Heart right ventricle (tissue), 16 donors: ENCODE results near the gene TUSC1. TPM values are rescaled to one million over a fixed set of nuclear protein-coding genes. Genes with fewer than 3 reads are reported as not detected.

ENCODE experiments used
- ATAC-seq, 8 donors: fragments of 200-7000 bp; cut with Tn5 transposase; one replicate each; pipeline ENCODE4 v1.9.1; 2020; ENCODE audit warnings: mild to moderate bottlenecking in 8 of 8, moderate library complexity in 8 of 8, moderate number of reproducible peaks in 1 of 8
- DNase-seq, 2 donors: peaks; one replicate each; pipeline ENCODE4 v3.0.0-alpha.2; 2020
- H3K27ac ChIP-seq, 10 donors: fragments of 200-600 bp; sonication (generic) in 2 of 10; one replicate each; pipeline versions ENCODE4 v1.5.0 to v1.8.0; 2020 to 2022; ENCODE audit warnings: mild to moderate bottlenecking in 3 of 10
- H3K27me3 ChIP-seq, 7 donors: fragments of 200-600 bp; one replicate each; pipeline ENCODE4 v1.8.0; 2021 to 2022; ENCODE audit warnings: mild to moderate bottlenecking in 2 of 7
- H3K36me3 ChIP-seq, 9 donors: fragments of 200-600 bp; sonication (generic) in 1 of 9; one replicate each; pipeline versions ENCODE4 v1.5.0 to v1.8.0; 2020 to 2022; ENCODE audit warnings: mild to moderate bottlenecking in 2 of 9
- H3K4me1 ChIP-seq, 9 donors: fragments of 200-600 bp; sonication (generic) in 1 of 9; one replicate each; pipeline versions ENCODE4 v1.5.0 to v1.8.0; 2020 to 2022; ENCODE audit warnings: mild to moderate bottlenecking in 4 of 9
- H3K4me3 ChIP-seq, 10 donors: fragments of 200-600 bp; sonication (generic) in 2 of 10; one replicate each; pipeline versions ENCODE4 v1.5.0 to v1.8.0; 2020 to 2022; ENCODE audit warnings: mild to moderate bottlenecking in 7 of 10, moderate library complexity in 2 of 10
- H3K9me3 ChIP-seq, 11 donors: fragments of 200-600 bp in 10 of 11; sonication (generic) in 2 of 11; one replicate each; pipeline versions ENCODE4 v1.5.0 to v1.8.0; 2013 to 2022; ENCODE audit warnings: mild to moderate bottlenecking in 2 of 11, control low read depth in 1 of 11, moderate library complexity in 1 of 11
- WGBS, 2 donors: extraction: QIAGEN DNeasy Blood & Tissue Kit; methylation state at CpG; one replicate each; pipeline ENCODE4 v1.1.7; 2013; ENCODE audit warnings: inconsistent platforms in 1 of 2; 5-methylcytosine and 5-hydroxymethylcytosine counted together
- intact Hi-C, 10 donors: fragments of 100-400 bp; cut with DNase I; formaldehyde crosslinking; loops; one replicate each; pipeline versions ENCODE4 v1.11.1 to v1.14.2; 2022
- polyA plus RNA-seq, 2 donors: library from polyadenylated mRNA; stranded (reverse); fragments of 200-250 nt; gene quantifications; one replicate each; pipeline ENCODE4 v1.2.3, GENCODE V29; 2013
- total RNA-seq, 10 donors: library from RNA; stranded (reverse); fragmentation: NEBNext Ultra II Directional in 3 of 10; extraction: Animal tissue kit (Norgen Biotek cat#: 25700) in 3 of 10; gene quantifications; one replicate each; pipeline versions ENCODE4 v1.2.1 to v1.2.4, GENCODE V29; 2021 to 2023
- TF ChIP-seq, protein P1 (sequence below), 9 donors: fragments of 200-600 bp; sonication (generic) in 2 of 9; IDR thresholded peaks; one replicate each; pipeline versions ENCODE4 v1.5.0 to v1.8.0; 2021 to 2022; ENCODE audit warnings: antibody characterized with exemption in 9 of 9, mild to moderate bottlenecking in 5 of 9, moderate library complexity in 1 of 9
- donor health status: Arrhythmogenic right ventricular cardiomyopathy.
- donor health status: ischemic (EF 13 %, LVEDD 7.1; RV severe dilation, severe dysfunction).
- donor health status: healthy with polysubstance abuse.
- donor health status: DM: no; HTN: yes; CAD: no.
- donor health status: DM: no; HTN: no; CAD: no.
- donor health status: ischemic (EF 25% LVEDD 6.9; RV normal size, moderate dysfunction).
- donor health status: ischemic (EF 25% LVEDD 5.7; RV mildly dilated, moderate dysfunction).
- donor health status: healthy.
- donor health status: DM: yes; HTN: yes; CAD: no.
- donor health status: Ischemic cardiomyopathy.
- donor health status: ischemic (EF 35%, LVEDD 5.7; RV mildly dilated, moderate dysfunction).
- donor health status: nonischemic (EF 11% LVEDD 7.7; RV severe dilation, severe dysfunction).
- donor health status: DM: yes; HTN: yes; CAD: no.
- donor health status: PGD.
- donor health status: ischemic (EF 29% LVEDD 5.4; RV normal size, mild dysfunction).
- donor health status: nonischemic (EF 23%, LVEDD 6.1; RV moderate dilation, normal function).

TUSC1 gene
- total and polyA plus RNA-seq, 12 donors: 4.3 to 14.3 (median 7.8) TPM

DNA sequence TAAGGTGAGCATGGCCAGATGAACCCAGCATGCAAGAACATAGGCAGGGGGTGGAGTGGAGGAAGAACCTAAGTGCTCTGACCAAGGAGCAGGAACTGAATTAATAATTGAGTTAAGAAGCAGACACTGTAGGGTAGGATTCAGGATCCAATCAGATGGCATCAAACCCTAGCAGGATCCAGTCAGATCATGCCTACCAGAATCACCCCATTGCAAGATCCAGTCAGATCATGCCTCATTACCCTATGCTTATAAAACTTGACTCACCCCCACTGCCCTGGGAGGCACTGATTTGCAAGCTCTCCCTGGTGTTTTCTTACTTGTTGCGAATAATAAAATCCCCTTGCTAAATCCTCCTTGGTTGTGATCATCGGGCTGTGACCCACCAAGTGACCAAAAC lies 19.7 kb downstream of the TUSC1 start:
- TF ChIP-seq, protein P1, sequence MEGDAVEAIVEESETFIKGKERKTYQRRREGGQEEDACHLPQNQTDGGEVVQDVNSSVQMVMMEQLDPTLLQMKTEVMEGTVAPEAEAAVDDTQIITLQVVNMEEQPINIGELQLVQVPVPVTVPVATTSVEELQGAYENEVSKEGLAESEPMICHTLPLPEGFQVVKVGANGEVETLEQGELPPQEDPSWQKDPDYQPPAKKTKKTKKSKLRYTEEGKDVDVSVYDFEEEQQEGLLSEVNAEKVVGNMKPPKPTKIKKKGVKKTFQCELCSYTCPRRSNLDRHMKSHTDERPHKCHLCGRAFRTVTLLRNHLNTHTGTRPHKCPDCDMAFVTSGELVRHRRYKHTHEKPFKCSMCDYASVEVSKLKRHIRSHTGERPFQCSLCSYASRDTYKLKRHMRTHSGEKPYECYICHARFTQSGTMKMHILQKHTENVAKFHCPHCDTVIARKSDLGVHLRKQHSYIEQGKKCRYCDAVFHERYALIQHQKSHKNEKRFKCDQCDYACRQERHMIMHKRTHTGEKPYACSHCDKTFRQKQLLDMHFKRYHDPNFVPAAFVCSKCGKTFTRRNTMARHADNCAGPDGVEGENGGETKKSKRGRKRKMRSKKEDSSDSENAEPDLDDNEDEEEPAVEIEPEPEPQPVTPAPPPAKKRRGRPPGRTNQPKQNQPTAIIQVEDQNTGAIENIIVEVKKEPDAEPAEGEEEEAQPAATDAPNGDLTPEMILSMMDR (IDR thresholded peaks at IDR 0.05): no peak
- 90 to 94% methylated on average over 2 of the region's 2 CpGs for WGBS, 2 donors
- intact Hi-C loops: loop anchor here in 1 of 10 donors (10.0 kb wide), 1 partner anchor 56 kb away; no protein-coding TSS in a partner anchor

GRCh38 chr9:25654417-25654816 lies 23.8 kb downstream of the TUSC1 start:
- intact Hi-C loops: loop anchor here in 1 of 10 donors (10.0 kb wide), 1 partner anchor 60 kb away; no protein-coding TSS in a partner anchor
- H3K4me3 ChIP-seq: no peak overlapping the region
- no peaks in the 10 kb centered on the region for H3K27me3 ChIP-seq
- TF ChIP-seq, protein P1 (IDR thresholded peaks at IDR 0.05): no peak
- ATAC-seq (no peak), DNase-seq (no peak)
- H3K9me3 ChIP-seq: peaks cover 0 to 3% (median 0%) of the 10 kb centered on the region in 11 donors
- 82 to 87% methylated on average over 2 of the region's 2 CpGs for WGBS, 2 donors
- H3K36me3 ChIP-seq: no peaks in the 10 kb centered on the region
- H3K27ac ChIP-seq: no peak overlapping the region
- H3K4me1 ChIP-seq: no peaks in the 10 kb centered on the region

More for the DNA sequence above, 19.7 kb downstream of the TUSC1 start:
- H3K27me3 ChIP-seq: no peaks in the 10 kb centered on the region
- H3K4me1 ChIP-seq: no peaks in the 10 kb centered on the region
- H3K27ac ChIP-seq: no peak overlapping the region
- ATAC-seq: no peak
- peaks cover 0 to 3% (median 0%) of the 10 kb centered on the region in 11 donors for H3K9me3 ChIP-seq
- no peak for DNase-seq
- no peaks in the 10 kb centered on the region for H3K36me3 ChIP-seq
- no peak overlapping the region for H3K4me3 ChIP-seq

DNA sequence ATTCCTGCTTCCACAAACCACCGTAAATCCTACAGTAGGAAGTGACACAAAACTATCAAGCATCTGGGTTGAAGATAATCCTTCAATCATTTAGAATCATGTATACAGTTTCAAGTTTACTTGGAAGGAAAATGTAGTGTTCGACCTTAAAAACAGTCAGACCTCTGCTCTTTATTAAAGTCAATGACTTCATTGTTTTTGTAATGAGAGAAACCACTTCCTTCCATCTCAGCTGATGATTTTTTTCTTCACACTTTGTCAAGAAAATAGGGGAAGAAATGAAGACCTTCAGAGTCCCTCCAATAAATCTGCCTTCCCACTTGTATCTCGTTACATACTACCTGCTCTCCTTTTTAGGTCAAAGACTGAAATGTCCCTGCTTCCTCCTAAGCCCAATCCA lies 30.1 kb downstream of the TUSC1 start:
- intact Hi-C loops: loop anchor here in 3 of 10 donors (10.0 kb wide), 2 partner anchors 57 to 63 kb away; no protein-coding TSS in a partner anchor
- DNase-seq (no peak), ATAC-seq (no peak)
- TF ChIP-seq, protein P1 (IDR thresholded peaks at IDR 0.05): no peak
- no peaks in the 10 kb centered on the region for H3K27me3 ChIP-seq
- no peaks in the 10 kb centered on the region for H3K36me3 ChIP-seq
- WGBS, 2 donors: 47 to 56% methylated on average over 3 of the region's 3 CpGs
- no peak overlapping the region for H3K4me3 ChIP-seq
- no peaks in the 10 kb centered on the region for H3K4me1 ChIP-seq
- H3K9me3 ChIP-seq: no peaks in the 10 kb centered on the region
- no peak overlapping the region for H3K27ac ChIP-seq

GRCh38 chr9:25636026-25636425 lies 42.2 kb downstream of the TUSC1 start:
- Histone ChIP-seq H3K27me3 (no peaks in the 10 kb centered on the region), H3K36me3 (no peaks in the 10 kb centered on the region), H3K9me3 (no peaks in the 10 kb centered on the region), H3K4me1 (no peaks in the 10 kb centered on the region), H3K4me3 (no peak overlapping the region), H3K27ac (no peak overlapping the region)
- DNase-seq (no peak), ATAC-seq (no peak)
- TF ChIP-seq, protein P1 (IDR thresholded peaks at IDR 0.05): no peak
- WGBS, 2 donors: 79% methylated on average over 2 of the region's 2 CpGs
- intact Hi-C loops: no loop called here
